ENCODE measurements around the gene SIL1.

GRCh38 chr5:139062910-139063663, 135.1 kb downstream of the SIL1 start:
- TF ChIP-seq, protein P1, sequence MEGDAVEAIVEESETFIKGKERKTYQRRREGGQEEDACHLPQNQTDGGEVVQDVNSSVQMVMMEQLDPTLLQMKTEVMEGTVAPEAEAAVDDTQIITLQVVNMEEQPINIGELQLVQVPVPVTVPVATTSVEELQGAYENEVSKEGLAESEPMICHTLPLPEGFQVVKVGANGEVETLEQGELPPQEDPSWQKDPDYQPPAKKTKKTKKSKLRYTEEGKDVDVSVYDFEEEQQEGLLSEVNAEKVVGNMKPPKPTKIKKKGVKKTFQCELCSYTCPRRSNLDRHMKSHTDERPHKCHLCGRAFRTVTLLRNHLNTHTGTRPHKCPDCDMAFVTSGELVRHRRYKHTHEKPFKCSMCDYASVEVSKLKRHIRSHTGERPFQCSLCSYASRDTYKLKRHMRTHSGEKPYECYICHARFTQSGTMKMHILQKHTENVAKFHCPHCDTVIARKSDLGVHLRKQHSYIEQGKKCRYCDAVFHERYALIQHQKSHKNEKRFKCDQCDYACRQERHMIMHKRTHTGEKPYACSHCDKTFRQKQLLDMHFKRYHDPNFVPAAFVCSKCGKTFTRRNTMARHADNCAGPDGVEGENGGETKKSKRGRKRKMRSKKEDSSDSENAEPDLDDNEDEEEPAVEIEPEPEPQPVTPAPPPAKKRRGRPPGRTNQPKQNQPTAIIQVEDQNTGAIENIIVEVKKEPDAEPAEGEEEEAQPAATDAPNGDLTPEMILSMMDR (IDR thresholded peaks at IDR 0.05; ENCODE audit: extremely low read depth in 1 of 2, insufficient read depth in 1 of 2, low read depth in 1 of 2, low read length in 2 of 2), result no peak
- no peak for TF ChIP-seq POLR2A (IDR thresholded peaks at IDR 0.05; ENCODE audit: low read depth, low read length)
- TF ChIP-seq, protein P2, sequence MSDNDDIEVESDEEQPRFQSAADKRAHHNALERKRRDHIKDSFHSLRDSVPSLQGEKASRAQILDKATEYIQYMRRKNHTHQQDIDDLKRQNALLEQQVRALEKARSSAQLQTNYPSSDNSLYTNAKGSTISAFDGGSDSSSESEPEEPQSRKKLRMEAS (IDR thresholded peaks at IDR 0.05; ENCODE audit: insufficient read depth, insufficient read length), result no peak
- TF ChIP-seq JUN (IDR thresholded peaks at IDR 0.05; ENCODE audit: borderline replicate concordance, insufficient read depth, insufficient read length, low read depth), result no peak
- no peak for TF ChIP-seq EZH2 (IDR thresholded peaks at IDR 0.05; ENCODE audit: borderline replicate concordance, low read depth, low read length, severe bottlenecking)
- TF ChIP-seq FOS (IDR thresholded peaks at IDR 0.05; ENCODE audit: borderline replicate concordance, insufficient read depth, low read length), result no peak
- TF ChIP-seq POLR2AphosphoS5 (IDR thresholded peaks at IDR 0.05; ENCODE audit: insufficient read depth, low read depth, low read length), result no peak
- no peak for TF ChIP-seq GATA2 (IDR thresholded peaks at IDR 0.05; ENCODE audit: insufficient read depth, insufficient read length, low read depth, low read length)
- no peak for TF ChIP-seq MYC (IDR thresholded peaks at IDR 0.05; ENCODE audit: low read depth, low read length)
